NK-92 (cell line): ENCODE measurements around the gene JAKMIP3.

Experiments
- DNase-seq: peaks from one replicate; lab custom pipeline; 2025; ENCODE audit not compliant: unreplicated experiment; lab: John Stamatoyannopoulos, UW

JAKMIP3 gene

GRCh38 chr10:132065491-132066105 is at the start of gene JAKMIP3:
JAKMIP3 (plus strand) TSS chr10:132065946; CDS start chr10:132104809, 38,863 bp downstream.
- DNase-seq, result no peak

- no peak for DNase-seq
Measured at GRCh38 chr10:132016514-132016913, 49.2 kb upstream of the JAKMIP3 start.

- DNase-seq, result no peak
Measured at GRCh38 chr10:132018446-132018845, 47.3 kb upstream of the JAKMIP3 start.

GRCh38 chr10:132019366-132019765 is 46.4 kb upstream of the JAKMIP3 start:
- DNase-seq, result no peak

- no peak for DNase-seq
Measured at GRCh38 chr10:132020456-132020855, 45.3 kb upstream of the JAKMIP3 start.

- DNase-seq, result no peak
Measured at GRCh38 chr10:132021046-132021445, 44.7 kb upstream of the JAKMIP3 start.

- DNase-seq, result no peak
Measured at GRCh38 chr10:132021504-132022143, 44.1 kb upstream of the JAKMIP3 start.

GRCh38 chr10:132022241-132022640 is 43.5 kb upstream of the JAKMIP3 start:
- DNase-seq, result no peak

- DNase-seq, result no peak
Measured at GRCh38 chr10:132023092-132023811, 42.5 kb upstream of the JAKMIP3 start.

GRCh38 chr10:132027423-132027983 is 38.2 kb upstream of the JAKMIP3 start:
- DNase-seq, result no peak

GRCh38 chr10:132028706-132029105 is 37.0 kb upstream of the JAKMIP3 start:
- DNase-seq, result no peak

- DNase-seq, result no peak
Measured at GRCh38 chr10:132030898-132031463, 34.8 kb upstream of the JAKMIP3 start.

GRCh38 chr10:132033632-132034031 is 32.1 kb upstream of the JAKMIP3 start:
- DNase-seq, result no peak

- no peak for DNase-seq
Measured at GRCh38 chr10:132035476-132035875, 30.3 kb upstream of the JAKMIP3 start.

- DNase-seq, result no peak
Measured at GRCh38 chr10:132036153-132036886, 29.4 kb upstream of the JAKMIP3 start.

- DNase-seq, result no peak
Measured at GRCh38 chr10:132036887-132037675, 28.7 kb upstream of the JAKMIP3 start.

- DNase-seq, result no peak
Measured at GRCh38 chr10:132037676-132037975, 28.1 kb upstream of the JAKMIP3 start.

- DNase-seq, result no peak
Measured at GRCh38 chr10:132039371-132039770, 26.4 kb upstream of the JAKMIP3 start.

GRCh38 chr10:132040046-132040445 is 25.7 kb upstream of the JAKMIP3 start:
- no peak for DNase-seq

GRCh38 chr10:132041340-132041739 is 24.4 kb upstream of the JAKMIP3 start:
- DNase-seq, result no peak
